SK-N-SH (cell line): ENCODE data around the gene PSMC3. TPM values are rescaled to one million over a fixed set of nuclear protein-coding genes. Genes with fewer than 3 reads are reported as not detected.

Experiments
- CTCF ChIA-PET: fragments of 300-600, 350-600 bp; formaldehyde crosslinking; extraction: SDS; loops from one replicate; lab custom pipeline; 2021; lab: Yijun Ruan, JAX
- POLR2A ChIA-PET: fragments of 350-600 bp; sonication (Branson Sonifier 250); formaldehyde crosslinking; extraction: SDS; loops from one replicate; lab custom pipeline; 2020; ENCODE audit warnings: antibody characterized with exemption, inconsistent platforms; lab: Yijun Ruan, JAX
- DNase-seq: peaks from one replicate; pipeline ENCODE4 v3.0.0; 2012
- H2AFZ ChIP-seq: fragments of 200-600 bp; sonication (generic); 2 replicates; pipeline ENCODE4 v1.8.1; 2016; ENCODE audit warnings: antibody characterized with exemption, mild to moderate bottlenecking, low read depth
- H3F3A ChIP-seq: fragments of 200-600 bp; sonication (generic); replicated peaks from 2 replicates; pipeline ENCODE3; 2016; ENCODE audit warnings: antibody characterized with exemption, mild to moderate bottlenecking; ENCODE audit not compliant: insufficient read depth
- H3K27ac ChIP-seq, 2 experiments: fragments of 200-500 bp in 1 of 2; fragments of 200-600 bp in 1 of 2; sonication (Bioruptor generic) in 1 of 2; sonication (generic), shearing (Covaris generic) in 1 of 2; 2 replicates each; pipeline versions ENCODE4 v1.5.1 to v1.6.1; 2014 to 2016; ENCODE audit warnings: low read depth in 2 of 2, inconsistent platforms in 1 of 2, low read length in 1 of 2, mild to moderate bottlenecking in 1 of 2, mixed read lengths in 1 of 2
- H3K27me3 ChIP-seq: fragments of 200-600 bp; sonication (generic), shearing (Covaris generic); 2 replicates; pipeline ENCODE4 v1.6.1; 2016; ENCODE audit warnings: mixed run types; ENCODE audit not compliant: insufficient read depth
- H3K36me3 ChIP-seq, 2 experiments: fragments of 200-500 bp in 1 of 2; fragments of 200-600 bp in 1 of 2; sonication (Bioruptor generic) in 1 of 2; sonication (generic) in 1 of 2; replicated peaks in 1 of 2; 2 replicates each; pipeline versions ENCODE3 to v1.5.1; 2014 to 2016; ENCODE audit warnings: low read length in 1 of 2, mild to moderate bottlenecking in 1 of 2; ENCODE audit not compliant: insufficient read depth in 2 of 2, control insufficient read depth in 1 of 2
- H3K4me1 ChIP-seq, 2 experiments: fragments of 200-500 bp in 1 of 2; fragments of 200-600 bp in 1 of 2; sonication (Bioruptor generic) in 1 of 2; sonication (generic), shearing (Covaris generic) in 1 of 2; 2 replicates each; pipeline versions ENCODE4 v1.5.1 to v1.6.1; 2014 to 2016; ENCODE audit warnings: low read depth in 1 of 2, low read length in 1 of 2, mixed run types in 1 of 2; ENCODE audit not compliant: insufficient read depth in 2 of 2, control insufficient read depth in 1 of 2
- H3K4me2 ChIP-seq: fragments of 200-600 bp; sonication (generic), shearing (Covaris generic); 2 replicates; pipeline ENCODE4 v1.6.1; 2017; ENCODE audit warnings: mixed run types
- H3K4me3 ChIP-seq, 2 experiments: fragments of 200-500 bp in 1 of 2; fragments of 200-600 bp in 1 of 2; sonication (Bioruptor generic) in 1 of 2; sonication (generic), shearing (Covaris generic) in 1 of 2; 2 replicates each; pipeline versions ENCODE4 v1.5.1 to v1.8.1; 2014 to 2016; ENCODE audit warnings: low read depth in 2 of 2, inconsistent platforms in 1 of 2, low read length in 1 of 2, mild to moderate bottlenecking in 1 of 2, mixed read lengths in 1 of 2, moderate library complexity in 1 of 2
- H3K79me2 ChIP-seq: fragments of 200-600 bp; sonication (generic); 2 replicates; pipeline ENCODE4 v1.8.1; 2017; ENCODE audit warnings: mild to moderate bottlenecking; ENCODE audit not compliant: insufficient read depth
- H3K9ac ChIP-seq: fragments of 200-600 bp; sonication (generic); 2 replicates; pipeline ENCODE4 v1.6.1; 2017; ENCODE audit warnings: mixed run types
- H3K9me2 ChIP-seq: fragments of 200-600 bp; sonication (generic); 2 replicates; pipeline ENCODE4 v1.6.1; 2017; ENCODE audit warnings: mixed run types
- H3K9me3 ChIP-seq: fragments of 200-600 bp; sonication (generic); 2 replicates; pipeline ENCODE4 v1.6.1; 2017; ENCODE audit warnings: mixed run types, mild to moderate bottlenecking, moderate library complexity
- H4K20me1 ChIP-seq: fragments of 200-600 bp; sonication (generic); 2 replicates; pipeline ENCODE4 v1.6.1; 2017; ENCODE audit warnings: mild to moderate bottlenecking, mixed run types; ENCODE audit not compliant: insufficient read depth
- EP300 ChIP-seq, 2 experiments: IDR thresholded peaks; 2 replicates each; pipeline versions ENCODE4 v1.4.0 to v1.6.1; 2012; ENCODE audit warnings: borderline replicate concordance in 1 of 2, low read depth in 1 of 2, low read length in 1 of 2
- FOSL2 ChIP-seq: IDR thresholded peaks from 2 replicates; pipeline ENCODE4 v1.4.0; 2012; ENCODE audit warnings: low read depth, mild to moderate bottlenecking, moderate library complexity, borderline replicate concordance
- FOXM1 ChIP-seq: IDR thresholded peaks from 2 replicates; pipeline ENCODE4 v1.4.0; 2012; ENCODE audit warnings: low read depth, mild to moderate bottlenecking
- JUND ChIP-seq: IDR thresholded peaks from 2 replicates; pipeline ENCODE4 v1.4.0; 2012
- MXI1 ChIP-seq: IDR thresholded peaks from 2 replicates; pipeline ENCODE4 v1.6.1; 2012; ENCODE audit warnings: mild to moderate bottlenecking, low read depth, low read length, improper control_type of control experiment
- NRF1 ChIP-seq: IDR thresholded peaks from 2 replicates; pipeline ENCODE4 v1.6.1; 2012; ENCODE audit warnings: low read depth, mild to moderate bottlenecking, low read length
- PBX3 ChIP-seq: IDR thresholded peaks from 2 replicates; pipeline ENCODE4; 2012
- POLR2AphosphoS5 ChIP-seq: IDR thresholded peaks from 2 replicates; pipeline ENCODE4 v1.6.1; 2012; ENCODE audit warnings: low read depth, low read length
- RAD21 ChIP-seq: IDR thresholded peaks from 2 replicates; pipeline ENCODE4 v1.6.1; 2012; ENCODE audit warnings: mild to moderate bottlenecking, low read length
- RCOR1 ChIP-seq: fragments of 150-350 bp; IDR thresholded peaks from 2 replicates; pipeline ENCODE4 v1.6.1; 2017; ENCODE audit warnings: antibody characterized with exemption, low read length
- REST ChIP-seq: IDR thresholded peaks from 2 replicates; pipeline ENCODE4 v1.6.1; 2012; ENCODE audit warnings: mild to moderate bottlenecking, low read depth, low read length, moderate library complexity
- SIN3A ChIP-seq: IDR thresholded peaks from 2 replicates; pipeline ENCODE4 v1.6.1; 2012; ENCODE audit warnings: low read depth, mild to moderate bottlenecking, low read length, moderate library complexity, borderline replicate concordance
- TAF1 ChIP-seq: IDR thresholded peaks from 2 replicates; pipeline ENCODE4 v1.6.1; 2012; ENCODE audit warnings: low read depth, mild to moderate bottlenecking, low read length, moderate library complexity, borderline replicate concordance
- WGBS: methylation state at CpG from one replicate; pipeline ENCODE4 v1.1.6; 2017; ENCODE audit warnings: low lambda C conversion rate; 5-methylcytosine and 5-hydroxymethylcytosine counted together
- polyA plus RNA-seq, 3 experiments: library from polyadenylated mRNA; depleted of rRNA; stranded (reverse); fragments of >200 nt; gene quantifications; 2 replicates each; pipeline ENCODE4 v1.2.3, GENCODE V29; 2012

The PSMC3 gene
- polyA plus RNA-seq, 1 of the 3 experiments (the other 2 are of a cell fraction) = 184 TPM

- Histone ChIP-seq H3F3A (peaks cover 9% of the 10 kb centered on the region), H3K4me2 (no peak overlapping the region), H3K36me3 (peaks cover 14 to 34% of the 10 kb centered on the region in 2 experiments), H3K9me2 (no peaks in the 10 kb centered on the region), H3K79me2 (peaks cover 39% of the 10 kb centered on the region; the same call in 1 of the 2 replicates), H2AFZ (no peak overlapping the region), H3K4me1 (peaks cover 8 to 11% of the 10 kb centered on the region in 2 experiments; a peak in 2 of 4 replicates), H3K9ac (no peak overlapping the region), H3K9me3 (no peaks in the 10 kb centered on the region), H3K27ac (no peak overlapping the region), H3K4me3 (no peak overlapping the region), H3K27me3 (no peaks in the 10 kb centered on the region), H4K20me1 (peaks cover 13% of the 10 kb centered on the region)
- no peak for DNase-seq
- POLR2A ChIA-PET = no interaction called here
- 96% methylated on average over 7 of the region's 7 CpGs for WGBS
- TF ChIP-seq EP300 (IDR thresholded peaks at IDR 0.05; ENCODE audit: borderline replicate concordance in 1 of 2, low read depth in 1 of 2, low read length in 1 of 2) (no peak), REST (no peak), NRF1 (no peak), JUND (no peak), SIN3A (no peak), TAF1 (no peak), RAD21 (no peak), FOSL2 (no peak), FOXM1 (no peak), MXI1 (no peak), RCOR1 (no peak), POLR2AphosphoS5 (no peak), PBX3 (no peak)
- CTCF ChIA-PET = no interaction called here
These were observed 35.6 kb upstream of the PSMC3 start for GRCh38 chr11:47461876-47462275.
